Mesothelial cell of epicardium (in vitro differentiated cells): ENCODE data around the gene OTUB2. TPM values are rescaled to one million over a fixed set of nuclear protein-coding genes. Genes with fewer than 3 reads are reported as not detected.
A peak's percentile ranks its signal among the peaks of the same experiment; 100 is the strongest.

Experiments
- DNase-seq, 2 experiments: peaks; one replicate each; pipeline ENCODE4 v3.0.0; 2021; ENCODE audit warnings: low spot score in 2 of 2; ENCODE audit not compliant: unreplicated experiment in 2 of 2
- H3K27ac Mint-ChIP-seq: 2 replicates; pipeline ENCODE4 v1.8.0; 2021; ENCODE audit warnings: mixed read lengths
- H3K27me3 Mint-ChIP-seq: 2 replicates; pipeline ENCODE4 v1.8.0; 2021; ENCODE audit warnings: low read depth, mixed read lengths
- H3K36me3 Mint-ChIP-seq: 2 replicates; pipeline ENCODE4 v1.8.0; 2021; ENCODE audit warnings: mixed read lengths
- H3K4me1 Mint-ChIP-seq: 2 replicates; pipeline ENCODE4 v1.8.0; 2021; ENCODE audit warnings: mixed read lengths
- H3K4me3 Mint-ChIP-seq: 2 replicates; pipeline ENCODE4 v1.8.0; 2021; ENCODE audit warnings: mild to moderate bottlenecking, moderate library complexity, mixed read lengths
- H3K9me3 Mint-ChIP-seq: 2 replicates; pipeline ENCODE4 v1.8.0; 2021; ENCODE audit warnings: mixed read lengths
- CTCF ChIP-seq: fragments of 200-600 bp; sonication (generic); IDR thresholded peaks from one replicate; pipeline ENCODE4 v1.5.0; 2021; ENCODE audit warnings: antibody characterized with exemption; ENCODE audit not compliant: unreplicated experiment
- total RNA-seq: library from RNA; stranded (reverse); gene quantifications from 3 replicates; pipeline ENCODE4 v1.2.1, GENCODE V29; 2021

The OTUB2 gene
- total RNA-seq, 1 donor from 2014 or later, result 6.6 TPM

DNA sequence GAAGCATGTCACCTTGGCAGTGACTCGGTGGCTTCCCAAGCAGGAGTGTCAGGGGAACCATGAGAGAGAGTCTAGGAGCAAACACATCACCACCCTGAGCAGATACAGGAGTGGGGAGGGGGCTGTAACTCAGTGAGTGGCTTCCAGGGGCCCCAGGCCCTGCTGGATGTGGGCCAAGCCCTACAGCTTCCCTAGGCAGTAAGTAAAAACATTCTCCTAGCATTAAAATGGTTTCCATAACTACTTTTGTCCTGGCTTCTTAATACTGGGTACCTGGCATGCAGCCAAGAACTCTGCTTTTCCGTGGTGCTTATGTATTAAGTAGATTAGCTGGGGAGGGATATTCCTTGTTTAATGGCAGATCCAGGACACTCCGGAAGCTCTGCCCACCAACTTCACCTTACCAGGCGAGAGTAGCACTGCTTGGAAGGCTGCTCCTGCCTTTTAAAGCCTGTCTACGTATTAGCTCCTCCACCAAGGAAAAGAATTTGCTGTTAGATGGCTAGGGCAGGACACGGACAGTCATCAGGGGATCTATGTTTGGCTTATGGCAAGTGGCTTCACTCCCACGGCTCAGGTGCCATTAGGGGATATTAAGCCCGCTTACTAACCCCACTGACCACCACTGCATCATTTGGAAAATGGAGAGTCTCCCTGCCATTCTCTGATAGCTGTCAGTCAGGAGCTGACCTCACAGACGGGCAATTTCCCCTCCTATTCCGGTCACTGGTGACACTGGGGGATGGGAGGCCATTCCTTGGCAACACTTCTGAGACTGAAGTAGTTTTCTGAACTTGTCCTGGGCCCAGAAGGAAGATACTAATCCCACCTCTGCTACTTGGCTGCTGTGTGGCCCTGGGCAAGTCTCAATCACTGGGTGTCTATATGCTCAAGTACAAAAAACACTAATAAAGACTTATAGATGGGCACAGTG lies 22.8 kb downstream of the OTUB2 start:
- no peaks in the 10 kb centered on the region for H3K27me3 Mint-ChIP-seq
- peak in 1 of 2 experiments; percentile 56 for DNase-seq
- H3K36me3 Mint-ChIP-seq, result peaks cover 31% of the 10 kb centered on the region
- TF ChIP-seq CTCF, result no peak
- H3K9me3 Mint-ChIP-seq, result no peaks in the 10 kb centered on the region
- peak overlapping the region; percentile 80 for H3K27ac Mint-ChIP-seq
- H3K4me3 Mint-ChIP-seq, result no peak overlapping the region
- peaks cover 16% of the 10 kb centered on the region for H3K4me1 Mint-ChIP-seq

- no peaks in the 10 kb centered on the region for H3K9me3 Mint-ChIP-seq
- peak overlapping the region; percentile 80 for H3K27ac Mint-ChIP-seq
- no peak for TF ChIP-seq CTCF
- H3K4me3 Mint-ChIP-seq, result no peak overlapping the region
- DNase-seq, result no peak
- H3K36me3 Mint-ChIP-seq, result peaks cover 37% of the 10 kb centered on the region
- peaks cover 16% of the 10 kb centered on the region for H3K4me1 Mint-ChIP-seq
- no peaks in the 10 kb centered on the region for H3K27me3 Mint-ChIP-seq
Observed at GRCh38 chr14:94049625-94050023, 23.5 kb downstream of the OTUB2 start.

DNA sequence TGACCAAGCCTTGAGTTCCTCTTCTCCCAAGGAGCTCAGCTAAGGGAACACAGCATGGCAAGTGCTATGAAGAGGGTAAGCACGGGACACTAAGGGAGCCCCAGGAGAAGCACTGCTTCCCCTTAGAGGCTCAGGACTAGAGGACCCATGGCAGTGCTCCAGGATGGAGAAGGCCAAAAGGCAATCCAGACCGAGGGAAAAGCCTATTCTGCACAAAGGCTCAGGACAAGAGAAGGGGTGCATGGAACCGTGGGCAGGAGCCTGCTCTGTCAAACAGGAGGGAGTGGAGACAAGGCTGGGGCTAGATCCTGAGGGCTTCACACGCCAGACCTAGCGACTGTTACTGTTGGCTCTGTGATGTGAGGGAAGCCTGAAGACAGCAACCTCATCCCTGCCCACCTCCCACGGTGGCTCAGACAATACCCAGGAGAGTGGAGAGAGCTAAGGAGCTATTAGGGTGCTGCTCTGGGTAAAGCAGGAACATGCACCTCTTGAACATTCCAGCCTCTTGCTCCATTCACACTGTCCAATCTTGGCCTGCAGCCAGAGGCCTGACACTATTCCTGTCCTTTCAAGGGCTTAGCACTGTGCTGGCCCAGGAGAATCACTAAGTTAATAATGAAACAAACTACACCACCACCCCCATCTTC lies 24.2 kb downstream of the OTUB2 start:
- Mint-ChIP-seq H3K27me3 (no peaks in the 10 kb centered on the region), H3K27ac (no peak overlapping the region)

DNA sequence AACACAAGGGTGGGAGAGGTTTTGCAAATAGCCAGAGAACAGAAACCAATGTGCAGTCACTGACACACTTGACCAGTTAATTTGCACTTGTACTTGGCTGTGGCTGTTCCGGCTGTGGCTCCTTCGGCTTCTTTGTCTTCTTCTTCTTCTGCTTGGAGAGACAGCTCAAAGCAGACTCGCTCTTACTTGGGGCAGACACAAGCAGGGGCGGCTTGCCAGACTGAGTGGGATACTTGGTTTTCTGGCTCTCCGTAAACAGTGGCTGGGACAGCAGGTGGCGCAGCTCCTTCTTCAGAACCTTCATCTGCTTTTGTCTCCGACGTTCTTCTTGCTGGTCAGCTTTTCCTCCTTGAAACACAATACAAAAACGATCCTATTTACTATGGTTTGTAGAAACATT lies 25.0 kb downstream of the OTUB2 start:
- no peak for TF ChIP-seq CTCF
- peak in 1 of 2 experiments; percentile 39 for DNase-seq
- H3K4me3 Mint-ChIP-seq, result no peak overlapping the region
- H3K9me3 Mint-ChIP-seq, result no peaks in the 10 kb centered on the region
- H3K27ac Mint-ChIP-seq, result peak overlapping the region; percentile 64
- H3K27me3 Mint-ChIP-seq, result no peaks in the 10 kb centered on the region
- peaks cover 16% of the 10 kb centered on the region for H3K4me1 Mint-ChIP-seq
- peaks cover 49% of the 10 kb centered on the region for H3K36me3 Mint-ChIP-seq

More for the DNA sequence above, 24.2 kb downstream of the OTUB2 start:
- H3K4me3 Mint-ChIP-seq, result no peak overlapping the region
- peaks cover 16% of the 10 kb centered on the region for H3K4me1 Mint-ChIP-seq
- H3K36me3 Mint-ChIP-seq, result peaks cover 44% of the 10 kb centered on the region
- TF ChIP-seq CTCF, result no peak
- DNase-seq, result peak in 1 of 2 experiments; percentile 14
- H3K9me3 Mint-ChIP-seq, result no peaks in the 10 kb centered on the region

DNA sequence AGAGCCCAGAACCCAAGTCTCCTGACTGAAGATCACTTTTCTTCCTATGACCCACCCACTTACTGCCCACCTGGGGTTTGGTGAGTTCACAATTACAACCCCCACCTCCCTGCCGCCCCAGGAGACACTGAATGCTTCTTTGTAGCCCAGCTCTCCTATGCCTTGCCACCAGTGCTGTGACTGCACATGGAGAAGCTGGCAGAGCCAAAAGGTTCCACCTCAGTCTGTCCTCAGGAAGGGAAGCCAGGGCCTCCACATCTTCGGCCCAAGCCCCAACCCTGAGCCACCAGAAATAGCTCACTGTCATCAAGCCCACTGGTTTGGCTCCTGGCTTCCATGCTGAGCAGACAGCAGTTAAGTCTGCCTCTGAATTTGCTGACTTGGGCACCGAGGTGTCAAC lies 25.6 kb downstream of the OTUB2 start:
- Mint-ChIP-seq H3K27me3 (no peaks in the 10 kb centered on the region), H3K4me3 (no peak overlapping the region), H3K9me3 (no peaks in the 10 kb centered on the region), H3K27ac (no peak overlapping the region), H3K4me1 (peaks cover 16% of the 10 kb centered on the region), H3K36me3 (peaks cover 53% of the 10 kb centered on the region)
- DNase-seq, result peak in 1 of 2 experiments; percentile 30
- TF ChIP-seq CTCF, result no peak
